HG03066 (cell line): ENCODE measurements around the gene FAM219A.
A peak's percentile ranks its signal among the peaks of the same experiment; 100 is the strongest.
"Not testable (repeated sequence)": the region's sequence is repeated elsewhere in the genome, so short reads cannot be mapped to it uniquely, and the experiment has no call there.

ENCODE experiments used
- ATAC-seq: cut with Tn5 transposase; IDR thresholded peaks from one replicate; pipeline ENCODE4 v1.9.1; 2021; ENCODE audit warnings: low read depth; ENCODE audit not compliant: unreplicated experiment

The FAM219A gene

GRCh38 chr9:34379334-34380033, 78.9 kb downstream of the FAM219A start:
- ATAC-seq, result peak; percentile 34

DNA sequence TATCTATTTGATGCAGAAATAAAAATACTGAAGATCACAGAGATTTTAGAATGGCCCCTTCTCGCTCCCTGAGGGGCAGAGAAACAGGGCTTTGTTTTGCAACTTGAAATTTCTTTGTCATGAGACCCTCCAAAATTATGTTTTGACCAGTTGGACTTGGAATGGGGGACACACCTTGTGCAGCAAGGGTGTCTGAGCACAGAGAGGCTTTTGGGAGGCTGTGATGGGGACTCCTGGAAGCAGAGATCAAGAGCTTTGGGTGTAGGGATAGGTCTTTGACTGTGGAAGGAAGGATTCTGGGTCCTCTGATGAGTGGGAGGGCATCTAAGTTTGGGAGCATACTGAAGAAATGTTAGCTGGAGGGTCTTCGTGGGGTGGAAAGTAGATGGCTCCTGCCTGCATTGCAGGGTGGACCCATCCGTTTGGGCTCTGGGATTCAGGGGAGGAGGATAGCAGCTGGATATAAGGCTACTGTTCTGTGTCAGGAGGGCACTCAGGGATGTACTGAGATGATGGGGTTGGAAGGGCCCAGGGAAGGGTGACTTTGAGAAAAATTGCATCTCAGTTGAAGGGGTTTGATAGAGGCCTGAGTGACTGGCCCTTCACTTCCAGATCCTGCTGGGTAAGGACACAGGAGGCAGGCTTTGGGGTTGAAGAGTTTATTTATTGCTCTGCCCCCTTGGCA, 79.9 kb downstream of the FAM219A start:
- ATAC-seq, result no peak

DNA sequence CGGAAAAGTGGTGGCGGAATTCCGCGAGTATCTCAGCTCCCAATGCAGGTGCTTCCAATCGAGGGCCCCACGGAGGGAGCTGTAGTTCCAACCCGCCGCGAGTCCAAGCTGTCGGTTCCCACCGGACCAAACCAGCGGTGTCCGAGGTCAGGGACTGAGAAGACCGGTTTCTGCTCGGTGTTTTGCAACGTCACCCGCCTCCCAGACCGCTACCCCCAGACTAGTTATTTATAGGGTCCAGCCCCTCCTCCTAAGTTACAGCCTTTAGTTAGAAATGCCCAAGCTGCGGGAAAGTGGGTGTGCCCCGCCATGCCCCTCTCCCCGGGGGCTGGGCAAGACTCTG, 81.0 kb downstream of the FAM219A start:
- ATAC-seq, result no peak

GRCh38 chr9:34376596-34377403, 81.6 kb downstream of the FAM219A start, which contains the start of gene MYORG:
TSS of gene MYORG (minus strand) at chr9:34376898. CDS start at chr9:34372943, 3,955 bp downstream.
- peak; percentile 78 for ATAC-seq

GRCh38 chr9:34375901-34376595, 82.3 kb downstream of the FAM219A start:
- peak; percentile 26 for ATAC-seq

GRCh38 chr9:34374905-34375552, 83.3 kb downstream of the FAM219A start:
- ATAC-seq, result no peak

DNA sequence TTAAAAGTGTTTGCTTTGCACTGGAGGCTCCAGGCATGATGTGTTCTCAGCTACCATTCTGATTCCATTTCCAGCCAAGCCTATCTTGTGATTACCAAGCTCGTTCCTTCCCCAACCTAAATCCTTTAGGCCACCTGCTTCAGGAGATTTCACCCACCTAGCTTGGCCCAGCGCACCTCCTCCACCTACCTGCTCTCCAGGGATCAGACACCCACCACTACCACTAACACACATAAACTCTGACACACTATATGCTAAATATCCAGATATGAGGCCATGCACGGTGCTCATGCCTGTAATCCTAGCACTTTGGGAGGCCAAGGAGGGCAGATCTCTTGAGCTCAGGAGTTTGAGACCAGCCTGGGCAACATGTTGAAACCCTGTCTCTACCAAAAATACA, 84.0 kb downstream of the FAM219A start:
- ATAC-seq, result no peak

DNA sequence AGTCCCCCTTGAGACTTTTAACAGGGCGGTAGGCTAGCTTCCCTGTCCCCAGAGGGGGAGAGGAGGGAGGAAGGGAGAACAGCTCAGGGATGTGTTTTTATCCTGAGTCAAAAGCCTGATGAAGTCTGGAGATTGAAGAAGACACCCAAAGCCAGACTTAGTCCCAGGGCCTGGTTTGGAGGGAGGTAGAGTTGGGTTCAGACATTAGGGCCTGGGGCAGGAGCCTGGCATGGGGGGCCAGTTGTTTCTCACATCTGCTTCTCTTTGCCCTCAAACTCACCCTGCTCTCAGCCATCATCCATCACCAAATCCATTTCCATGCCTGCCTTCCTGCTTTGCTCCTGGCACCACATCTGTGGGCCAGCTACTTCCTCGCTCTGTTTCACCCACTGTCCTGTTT, 84.6 kb downstream of the FAM219A start:
- no peak for ATAC-seq

DNA sequence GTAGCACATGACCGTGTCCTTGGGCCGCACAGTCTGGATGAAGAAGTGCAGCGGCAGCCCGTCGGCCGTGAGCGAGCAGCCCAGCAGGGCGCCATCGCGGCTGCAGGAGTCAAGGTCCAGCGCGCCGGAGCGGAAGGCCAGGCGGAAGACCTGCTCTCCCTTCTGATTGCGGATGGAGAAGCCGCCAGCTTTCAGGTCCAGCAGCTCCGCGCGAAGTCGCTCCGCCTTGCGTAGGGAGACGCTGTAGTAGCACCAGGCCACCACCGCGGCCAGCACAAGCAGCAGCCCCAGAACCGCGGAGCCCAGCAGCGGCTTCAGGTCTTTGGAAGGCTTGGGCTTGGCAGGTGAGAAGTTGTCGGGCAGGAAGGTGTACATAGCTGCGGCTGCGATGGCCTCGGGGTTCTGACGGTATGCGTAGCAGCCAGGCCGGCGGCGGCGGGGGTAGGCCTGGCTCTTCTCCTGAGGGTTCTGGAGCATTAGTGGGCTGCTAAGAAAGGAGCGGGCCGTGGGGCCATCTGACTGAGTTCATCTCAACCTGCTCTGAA, 85.8 kb downstream of the FAM219A start:
- ATAC-seq, result no peak

GRCh38 chr9:34371886-34372466, 86.4 kb downstream of the FAM219A start:
- ATAC-seq, result no peak

- ATAC-seq, result no peak
Observed at GRCh38 chr9:34370970-34371880, 87.1 kb downstream of the FAM219A start.

- ATAC-seq, result no peak
Observed at GRCh38 chr9:34370335-34370969, 87.9 kb downstream of the FAM219A start.

GRCh38 chr9:34369636-34370035, 88.7 kb downstream of the FAM219A start:
- ATAC-seq, result no peak

GRCh38 chr9:34368796-34369195, 89.6 kb downstream of the FAM219A start:
- not testable (repeated sequence) for ATAC-seq

- not testable (repeated sequence) for ATAC-seq
Observed at GRCh38 chr9:34367751-34368410, 90.5 kb downstream of the FAM219A start.

GRCh38 chr9:34366365-34366764, 92.0 kb downstream of the FAM219A start:
- ATAC-seq, result no peak

DNA sequence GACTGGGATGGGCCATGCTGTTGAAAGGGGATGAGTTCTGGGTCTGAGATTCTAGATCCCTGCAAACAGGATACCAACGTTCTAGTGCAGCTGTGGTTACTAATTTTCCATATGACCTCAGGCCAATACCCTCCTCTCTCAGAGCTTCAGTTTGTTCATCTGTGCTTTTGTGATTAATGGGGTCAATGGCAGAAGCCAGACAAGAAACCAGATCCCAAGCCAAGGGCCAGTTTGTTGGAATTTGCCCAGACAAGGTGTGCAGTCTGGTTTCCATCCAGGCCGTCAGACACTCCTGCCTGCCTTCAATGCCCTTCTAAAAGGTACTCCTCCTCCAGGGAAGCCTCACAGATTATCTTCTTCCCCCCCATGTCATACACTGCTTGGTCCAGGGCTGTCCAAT, 93.1 kb downstream of the FAM219A start:
- no peak for ATAC-seq
